OCI-LY3 (cell line): ENCODE measurements around the gene IGFALS.

Experiments
- CTCF ChIP-seq: fragments of 200-600, 300-600 bp; sonication (generic); IDR thresholded peaks from 2 replicates; pipeline ENCODE4 v1.5.1; 2014; ENCODE audit warnings: antibody characterized with exemption, low read length, low read depth
- EZH2phosphoT487 ChIP-seq: fragments of 200-600 bp; shearing (Covaris generic); IDR thresholded peaks from 2 replicates; pipeline ENCODE4 v1.6.1; 2018; ENCODE audit warnings: antibody characterized with exemption, mixed run types, low read depth

DNA sequence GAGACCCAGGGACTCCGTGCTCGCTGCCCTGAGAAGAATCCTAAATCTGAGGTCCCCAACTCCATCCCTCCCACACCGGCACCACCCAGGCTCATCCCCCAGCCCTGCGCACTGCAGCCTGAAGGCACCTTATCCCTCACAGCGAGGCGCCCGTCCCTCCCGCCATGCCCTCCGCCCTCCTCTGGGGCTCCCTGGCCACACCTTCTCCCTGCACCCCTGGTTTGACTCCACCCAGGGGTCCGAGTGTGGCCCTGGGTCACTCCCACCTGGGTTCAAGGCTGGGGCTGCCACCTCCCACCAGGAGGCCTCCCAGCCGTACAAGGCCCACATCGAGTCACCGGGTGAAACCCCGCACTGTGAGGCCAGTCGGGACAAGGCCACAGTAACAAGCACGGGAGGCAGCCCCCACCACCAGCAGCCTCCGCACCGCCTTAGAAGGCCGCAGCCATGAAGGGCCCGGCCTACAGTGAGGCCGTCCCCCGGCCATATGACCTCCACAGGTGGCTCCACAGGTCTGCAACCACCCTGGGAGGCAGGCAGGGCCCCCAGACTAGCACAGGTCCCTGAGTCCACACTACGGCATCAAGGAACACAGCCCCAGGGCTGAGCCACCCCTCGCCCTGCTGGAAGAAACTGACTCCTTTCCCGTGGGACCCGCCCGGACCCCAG lies 24.8 kb upstream of the IGFALS start:
- no peak for TF ChIP-seq CTCF
- TF ChIP-seq EZH2phosphoT487: no peak
